H1 (cell line): ENCODE results near the gene BRPF1.

Source experiments
- BACH1 ChIP-seq: IDR thresholded peaks from 2 replicates; pipeline ENCODE4 v1.6.1; 2012; ENCODE audit warnings: low read length, improper control_type of control experiment
- POLR2A ChIP-seq, 2 experiments: IDR thresholded peaks; 1 replicate in 1 of 2; 2 replicates in 1 of 2; pipeline ENCODE4 v1.6.1; 2011; ENCODE audit warnings: low read depth in 2 of 2, low read length in 2 of 2, mild to moderate bottlenecking in 2 of 2; ENCODE audit errors: control extremely low read depth in 1 of 2
- SUZ12 ChIP-seq: fragments of 200-600 bp; sonication (generic); IDR thresholded peaks from 2 replicates; pipeline ENCODE4 v1.6.1; 2012; ENCODE audit warnings: mild to moderate bottlenecking, inconsistent platforms, low read length, moderate library complexity, mixed read lengths
- TEAD4 ChIP-seq: IDR thresholded peaks from 2 replicates; pipeline ENCODE4 v1.6.1; 2012; ENCODE audit warnings: low read depth, low read length, inconsistent platforms, mixed read lengths
- ZNF274 ChIP-seq: IDR thresholded peaks from 2 replicates; pipeline ENCODE4 v1.7.0; 2012; ENCODE audit warnings: low read length, borderline replicate concordance; ENCODE audit errors: extremely low read depth

GRCh38 chr3:9747267-9747666, 15.7 kb downstream of the BRPF1 start:
- no peak for TF ChIP-seq BACH1
- TF ChIP-seq ZNF274, result no peak
- TF ChIP-seq POLR2A (IDR thresholded peaks at IDR 0.05; ENCODE audit: control extremely low read depth in 1 of 2, low read depth in 2 of 2, low read length in 2 of 2), result no peak
- no peak for TF ChIP-seq TEAD4
- no peak for TF ChIP-seq SUZ12
